Upper lobe of right lung (tissue), 1 donor: ENCODE results near the gene DTX2. TPM values are rescaled to one million over a fixed set of nuclear protein-coding genes. Genes with fewer than 3 reads are reported as not detected.
"Not testable (repeated sequence)": the region's sequence is repeated elsewhere in the genome, so short reads cannot be mapped to it uniquely, and the experiment has no call there.

Experiments used
- ATAC-seq: fragments of 200-7000 bp; cut with Tn5 transposase; one replicate; pipeline ENCODE4 v1.9.1; 2020; ENCODE audit warnings: mild to moderate bottlenecking, moderate library complexity
- DNase-seq: peaks from one replicate; pipeline ENCODE4 v3.0.0-alpha.2; 2020
- H3K27ac ChIP-seq: fragments of 200-600 bp; one replicate; pipeline ENCODE4 v1.8.0; 2022
- H3K27me3 ChIP-seq: fragments of 200-600 bp; one replicate; pipeline ENCODE4 v1.8.0; 2022; ENCODE audit warnings: mild to moderate bottlenecking
- H3K36me3 ChIP-seq: fragments of 200-600 bp; one replicate; pipeline ENCODE4 v1.8.0; 2022
- H3K4me1 ChIP-seq: fragments of 200-600 bp; one replicate; pipeline ENCODE4 v1.8.0; 2022
- H3K4me3 ChIP-seq: fragments of 200-600 bp; one replicate; pipeline ENCODE4 v1.8.0; 2022; ENCODE audit warnings: mild to moderate bottlenecking
- H3K9me3 ChIP-seq: fragments of 200-600 bp; one replicate; pipeline ENCODE4 v1.8.0; 2022
- intact Hi-C: fragments of 100-400 bp; cut with DNase I; formaldehyde crosslinking; loops from one replicate; pipeline ENCODE4 v1.11.0; 2022
- total RNA-seq: library from RNA; stranded (reverse); fragmentation: NEBNext Ultra II Directional; extraction: Animal tissue kit (Norgen Biotek cat#: 25700); gene quantifications from one replicate; pipeline ENCODE4 v1.2.1, GENCODE V29; 2021
- donor health status: DM: no; HTN: yes; CAD: no; lungs with severe emphysema.

The DTX2 gene
- total RNA-seq, 1 donor from 2014 or later: 25.6 TPM

- H3K27ac ChIP-seq, ATAC-seq, DNase-seq, H3K36me3 ChIP-seq, H3K27me3 ChIP-seq, H3K9me3 ChIP-seq, H3K4me3 ChIP-seq, intact Hi-C loops, H3K4me1 ChIP-seq: not testable (repeated sequence)
Measured at GRCh38 chr7:76460767-76461166, 742 bp upstream of the DTX2 start.

- H3K27ac ChIP-seq, H3K9me3 ChIP-seq, H3K36me3 ChIP-seq, H3K4me3 ChIP-seq, DNase-seq, intact Hi-C loops, H3K4me1 ChIP-seq, H3K27me3 ChIP-seq: not testable (repeated sequence)
- peak; percentile 26 for ATAC-seq
Measured at GRCh38 chr7:76462271-76462882, 868 bp downstream of the DTX2 start.

- intact Hi-C loops, DNase-seq, H3K4me1 ChIP-seq, H3K36me3 ChIP-seq, ATAC-seq, H3K9me3 ChIP-seq, H3K27me3 ChIP-seq, H3K27ac ChIP-seq, H3K4me3 ChIP-seq: not testable (repeated sequence)
Measured at GRCh38 chr7:76464959-76465358, 3.5 kb downstream of the DTX2 start.

- H3K4me1 ChIP-seq, H3K9me3 ChIP-seq, intact Hi-C loops, H3K27me3 ChIP-seq, H3K27ac ChIP-seq, DNase-seq, H3K4me3 ChIP-seq, H3K36me3 ChIP-seq, ATAC-seq: not testable (repeated sequence)
Measured at GRCh38 chr7:76465950-76466349, 4.4 kb downstream of the DTX2 start.

GRCh38 chr7:76467743-76468404, 6.4 kb downstream of the DTX2 start:
- ATAC-seq: peak; percentile 87
- H3K27me3 ChIP-seq, intact Hi-C loops, H3K9me3 ChIP-seq, H3K27ac ChIP-seq, H3K36me3 ChIP-seq, H3K4me3 ChIP-seq, H3K4me1 ChIP-seq: not testable (repeated sequence)
- peak; percentile 77 for DNase-seq

- H3K36me3 ChIP-seq, DNase-seq, H3K27me3 ChIP-seq, H3K4me3 ChIP-seq, H3K27ac ChIP-seq, H3K9me3 ChIP-seq, intact Hi-C loops, H3K4me1 ChIP-seq: not testable (repeated sequence)
- ATAC-seq: peak; percentile 89
Measured at GRCh38 chr7:76471556-76472221, 10.2 kb downstream of the DTX2 start.

- H3K27me3 ChIP-seq, H3K9me3 ChIP-seq, H3K4me1 ChIP-seq, ATAC-seq, H3K4me3 ChIP-seq, intact Hi-C loops, DNase-seq, H3K36me3 ChIP-seq, H3K27ac ChIP-seq: not testable (repeated sequence)
Measured at GRCh38 chr7:76473097-76473496, 11.6 kb downstream of the DTX2 start.

GRCh38 chr7:76476280-76476679, 14.8 kb downstream of the DTX2 start:
- H3K27ac ChIP-seq, H3K4me3 ChIP-seq, H3K4me1 ChIP-seq, H3K27me3 ChIP-seq, intact Hi-C loops, DNase-seq, ATAC-seq, H3K9me3 ChIP-seq: not testable (repeated sequence)
- H3K36me3 ChIP-seq: peaks cover 10% of the 10 kb centered on the region

- H3K27ac ChIP-seq, H3K27me3 ChIP-seq, H3K9me3 ChIP-seq, H3K4me3 ChIP-seq, intact Hi-C loops, H3K4me1 ChIP-seq, ATAC-seq: not testable (repeated sequence)
- DNase-seq: peak; percentile 30
- peaks cover 10% of the 10 kb centered on the region for H3K36me3 ChIP-seq
Measured at GRCh38 chr7:76476742-76477474, 15.4 kb downstream of the DTX2 start.

- H3K27ac ChIP-seq, H3K4me1 ChIP-seq, H3K9me3 ChIP-seq, ATAC-seq, H3K27me3 ChIP-seq, DNase-seq, H3K4me3 ChIP-seq, intact Hi-C loops: not testable (repeated sequence)
- peaks cover 19% of the 10 kb centered on the region for H3K36me3 ChIP-seq
Measured at GRCh38 chr7:76479628-76480027, 18.1 kb downstream of the DTX2 start.

- H3K27me3 ChIP-seq, ATAC-seq, H3K4me1 ChIP-seq, H3K4me3 ChIP-seq, H3K9me3 ChIP-seq, intact Hi-C loops, DNase-seq, H3K27ac ChIP-seq: not testable (repeated sequence)
- peaks cover 19% of the 10 kb centered on the region for H3K36me3 ChIP-seq
Measured at GRCh38 chr7:76480403-76481253, 19.1 kb downstream of the DTX2 start.

- H3K9me3 ChIP-seq, ATAC-seq, H3K27me3 ChIP-seq, intact Hi-C loops, DNase-seq, H3K4me3 ChIP-seq, H3K27ac ChIP-seq, H3K4me1 ChIP-seq: not testable (repeated sequence)
- peaks cover 19% of the 10 kb centered on the region for H3K36me3 ChIP-seq
Measured at GRCh38 chr7:76482660-76483059, 21.2 kb downstream of the DTX2 start.

GRCh38 chr7:76483081-76483480, 21.6 kb downstream of the DTX2 start:
- H3K4me1 ChIP-seq, H3K9me3 ChIP-seq, H3K27me3 ChIP-seq, DNase-seq, H3K27ac ChIP-seq, ATAC-seq, H3K4me3 ChIP-seq, intact Hi-C loops: not testable (repeated sequence)
- peaks cover 19% of the 10 kb centered on the region for H3K36me3 ChIP-seq
